Urinary bladder (tissue), 4 donors: ENCODE measurements around the gene SLC22A12. TPM values are rescaled to one million over a fixed set of nuclear protein-coding genes. Genes with fewer than 3 reads are reported as not detected.
A peak's percentile ranks its signal among the peaks of the same experiment; 100 is the strongest.

Experiments used
- DNase-seq: peaks from one replicate; pipeline ENCODE4 v3.0.0-alpha.2; 2015; ENCODE audit errors: extremely low spot score
- H3K27ac ChIP-seq: one replicate; pipeline ENCODE4 v1.5.1; 2013; ENCODE audit warnings: low read depth, mild to moderate bottlenecking, moderate library complexity
- H3K36me3 ChIP-seq: one replicate; pipeline ENCODE4 v1.6.1; 2013; ENCODE audit warnings: mild to moderate bottlenecking, moderate library complexity; ENCODE audit not compliant: insufficient read depth
- H3K4me1 ChIP-seq: one replicate; pipeline ENCODE4 v1.6.1; 2013; ENCODE audit warnings: mild to moderate bottlenecking, moderate library complexity; ENCODE audit not compliant: insufficient read depth
- H3K4me3 ChIP-seq: one replicate; pipeline ENCODE4 v1.5.1; 2013; ENCODE audit warnings: low read depth, low read length
- WGBS: extraction: QIAGEN DNeasy Blood & Tissue Kit; methylation state at CpG from one replicate; pipeline ENCODE4 v1.1.7; 2013; 5-methylcytosine and 5-hydroxymethylcytosine counted together
- polyA plus RNA-seq: library from polyadenylated mRNA; stranded (reverse); fragments of 200-250 nt; gene quantifications from one replicate; pipeline ENCODE4 v1.2.3, GENCODE V29; 2013
- total RNA-seq: library from RNA; depleted of rRNA; stranded (reverse); fragments of >200 nt; gene quantifications from one replicate; pipeline ENCODE4 v1.2.3, GENCODE V29; 2014
- donor health status: healthy with polysubstance abuse.
- donor health status: healthy.

The SLC22A12 gene
- total RNA-seq (not detected), polyA plus RNA-seq (not detected)

- no peak within 1 kb of the TSS for H3K4me3 ChIP-seq
- no peak within 1 kb of the TSS for H3K27ac ChIP-seq
- H3K4me1 ChIP-seq: no peaks in the 10 kb centered on the region
- 84% methylated on average over 14 of the region's 14 CpGs for WGBS
- DNase-seq: no peak
- H3K36me3 ChIP-seq: no peaks in the 10 kb centered on the region
These were observed at the start of gene SLC22A12 for GRCh38 chr11:64590763-64591221. Gene SLC22A12 (plus strand): TSS chr11:64591220. CDS start chr11:64591557, 337 bp downstream.

GRCh38 chr11:64542172-64543125 is 48.6 kb upstream of the SLC22A12 start:
- peak overlapping the region; percentile 71 for H3K27ac ChIP-seq
- WGBS: 80% methylated on average over 35 of the region's 35 CpGs
- H3K4me3 ChIP-seq: no peak overlapping the region
- no peaks in the 10 kb centered on the region for H3K36me3 ChIP-seq
- DNase-seq: peak; percentile 66
- H3K4me1 ChIP-seq: no peaks in the 10 kb centered on the region

GRCh38 chr11:64543818-64544217 is 47.2 kb upstream of the SLC22A12 start:
- no peak for DNase-seq
- Histone ChIP-seq H3K36me3 (no peaks in the 10 kb centered on the region), H3K4me1 (no peaks in the 10 kb centered on the region), H3K27ac (no peak overlapping the region), H3K4me3 (no peak overlapping the region)

- H3K4me3 ChIP-seq: no peak overlapping the region
- no peaks in the 10 kb centered on the region for H3K36me3 ChIP-seq
- WGBS: 87% methylated on average over 2 of the region's 2 CpGs
- no peak overlapping the region for H3K27ac ChIP-seq
- no peak for DNase-seq
- no peaks in the 10 kb centered on the region for H3K4me1 ChIP-seq
These were observed 46.3 kb upstream of the SLC22A12 start for GRCh38 chr11:64544616-64545296.

- Histone ChIP-seq H3K4me1 (no peaks in the 10 kb centered on the region), H3K36me3 (no peaks in the 10 kb centered on the region), H3K27ac (no peak overlapping the region), H3K4me3 (no peak overlapping the region)
- no peak for DNase-seq
- WGBS: 80% methylated on average over 15 of the region's 15 CpGs
These were observed 45.4 kb upstream of the SLC22A12 start for GRCh38 chr11:64545619-64546018.

GRCh38 chr11:64546176-64546575 is 44.8 kb upstream of the SLC22A12 start:
- H3K4me3 ChIP-seq: no peak overlapping the region
- H3K4me1 ChIP-seq: no peaks in the 10 kb centered on the region
- 96% methylated on average over 2 of the region's 2 CpGs for WGBS
- H3K27ac ChIP-seq: no peak overlapping the region
- H3K36me3 ChIP-seq: no peaks in the 10 kb centered on the region
- DNase-seq: no peak

GRCh38 chr11:64546600-64546999 is 44.4 kb upstream of the SLC22A12 start:
- Histone ChIP-seq H3K4me1 (no peaks in the 10 kb centered on the region), H3K4me3 (no peak overlapping the region), H3K36me3 (no peaks in the 10 kb centered on the region), H3K27ac (no peak overlapping the region)
- DNase-seq: no peak
- WGBS: 89% methylated on average over 8 of the region's 8 CpGs

- no peaks in the 10 kb centered on the region for H3K36me3 ChIP-seq
- no peak overlapping the region for H3K27ac ChIP-seq
- no peak overlapping the region for H3K4me3 ChIP-seq
- DNase-seq: no peak
- WGBS: 76% methylated on average over 4 of the region's 4 CpGs
- no peaks in the 10 kb centered on the region for H3K4me1 ChIP-seq
These were observed 41.1 kb upstream of the SLC22A12 start for GRCh38 chr11:64549969-64550368.

- Histone ChIP-seq H3K36me3 (no peaks in the 10 kb centered on the region), H3K27ac (peak overlapping the region; percentile 57), H3K4me1 (no peaks in the 10 kb centered on the region), H3K4me3 (no peak overlapping the region)
- DNase-seq: no peak
- WGBS: 22% methylated on average over 13 of the region's 13 CpGs
These were observed 37.3 kb upstream of the SLC22A12 start for GRCh38 chr11:64553554-64554201.

- H3K4me3 ChIP-seq: no peak overlapping the region
- no peak overlapping the region for H3K27ac ChIP-seq
- no peak for DNase-seq
- no peaks in the 10 kb centered on the region for H3K36me3 ChIP-seq
- 94% methylated on average over 26 of the region's 26 CpGs for WGBS
- H3K4me1 ChIP-seq: no peaks in the 10 kb centered on the region
These were observed 34.8 kb upstream of the SLC22A12 start for GRCh38 chr11:64556044-64556720.

GRCh38 chr11:64556721-64557250 is 34.2 kb upstream of the SLC22A12 start:
- WGBS: 93% methylated on average over 12 of the region's 12 CpGs
- no peak for DNase-seq
- Histone ChIP-seq H3K36me3 (no peaks in the 10 kb centered on the region), H3K4me1 (no peaks in the 10 kb centered on the region), H3K27ac (no peak overlapping the region), H3K4me3 (no peak overlapping the region)

- no peaks in the 10 kb centered on the region for H3K36me3 ChIP-seq
- WGBS: 77% methylated on average over 14 of the region's 14 CpGs
- DNase-seq: no peak
- no peak overlapping the region for H3K4me3 ChIP-seq
- H3K27ac ChIP-seq: no peak overlapping the region
- H3K4me1 ChIP-seq: no peaks in the 10 kb centered on the region
These were observed 32.8 kb upstream of the SLC22A12 start for GRCh38 chr11:64558065-64558745.
